ENCODE data around the gene CEBPA.
"Not testable (repeated sequence)": the region's sequence is repeated elsewhere in the genome, so short reads cannot be mapped to it uniquely, and the experiment has no call there.

CEBPA gene

DNA sequence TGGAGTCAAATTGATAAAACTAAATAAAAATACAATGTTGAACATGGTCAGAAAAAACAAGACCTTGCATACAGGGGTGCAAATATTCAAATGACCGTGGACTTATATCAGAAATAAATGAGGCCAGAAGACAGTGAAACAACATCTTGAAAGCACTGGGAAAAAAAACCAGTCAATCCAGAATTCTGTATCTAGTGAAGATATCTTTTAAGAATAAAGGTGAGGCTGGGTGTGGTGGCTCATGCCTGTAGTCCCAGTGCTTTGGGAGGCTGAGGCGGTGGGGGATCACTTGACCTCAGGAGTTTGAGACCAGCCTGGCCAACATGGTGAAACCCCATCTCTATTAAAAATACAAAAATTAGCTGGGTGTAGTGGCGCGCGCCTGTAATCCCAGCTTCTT lies 15.2 kb upstream of the CEBPA start:
- DNase-seq (ENCODE audit: low read depth), result no peak
- H3K4me3 ChIP-seq (ENCODE audit: control insufficient read depth, low read depth, low read length), result no peak overlapping the region
- TF ChIP-seq, protein P1, sequence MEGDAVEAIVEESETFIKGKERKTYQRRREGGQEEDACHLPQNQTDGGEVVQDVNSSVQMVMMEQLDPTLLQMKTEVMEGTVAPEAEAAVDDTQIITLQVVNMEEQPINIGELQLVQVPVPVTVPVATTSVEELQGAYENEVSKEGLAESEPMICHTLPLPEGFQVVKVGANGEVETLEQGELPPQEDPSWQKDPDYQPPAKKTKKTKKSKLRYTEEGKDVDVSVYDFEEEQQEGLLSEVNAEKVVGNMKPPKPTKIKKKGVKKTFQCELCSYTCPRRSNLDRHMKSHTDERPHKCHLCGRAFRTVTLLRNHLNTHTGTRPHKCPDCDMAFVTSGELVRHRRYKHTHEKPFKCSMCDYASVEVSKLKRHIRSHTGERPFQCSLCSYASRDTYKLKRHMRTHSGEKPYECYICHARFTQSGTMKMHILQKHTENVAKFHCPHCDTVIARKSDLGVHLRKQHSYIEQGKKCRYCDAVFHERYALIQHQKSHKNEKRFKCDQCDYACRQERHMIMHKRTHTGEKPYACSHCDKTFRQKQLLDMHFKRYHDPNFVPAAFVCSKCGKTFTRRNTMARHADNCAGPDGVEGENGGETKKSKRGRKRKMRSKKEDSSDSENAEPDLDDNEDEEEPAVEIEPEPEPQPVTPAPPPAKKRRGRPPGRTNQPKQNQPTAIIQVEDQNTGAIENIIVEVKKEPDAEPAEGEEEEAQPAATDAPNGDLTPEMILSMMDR (conservative IDR thresholded peaks at IDR 0.05; ENCODE audit: control insufficient read depth, insufficient read depth, low read depth, low read length), result no peak

DNA sequence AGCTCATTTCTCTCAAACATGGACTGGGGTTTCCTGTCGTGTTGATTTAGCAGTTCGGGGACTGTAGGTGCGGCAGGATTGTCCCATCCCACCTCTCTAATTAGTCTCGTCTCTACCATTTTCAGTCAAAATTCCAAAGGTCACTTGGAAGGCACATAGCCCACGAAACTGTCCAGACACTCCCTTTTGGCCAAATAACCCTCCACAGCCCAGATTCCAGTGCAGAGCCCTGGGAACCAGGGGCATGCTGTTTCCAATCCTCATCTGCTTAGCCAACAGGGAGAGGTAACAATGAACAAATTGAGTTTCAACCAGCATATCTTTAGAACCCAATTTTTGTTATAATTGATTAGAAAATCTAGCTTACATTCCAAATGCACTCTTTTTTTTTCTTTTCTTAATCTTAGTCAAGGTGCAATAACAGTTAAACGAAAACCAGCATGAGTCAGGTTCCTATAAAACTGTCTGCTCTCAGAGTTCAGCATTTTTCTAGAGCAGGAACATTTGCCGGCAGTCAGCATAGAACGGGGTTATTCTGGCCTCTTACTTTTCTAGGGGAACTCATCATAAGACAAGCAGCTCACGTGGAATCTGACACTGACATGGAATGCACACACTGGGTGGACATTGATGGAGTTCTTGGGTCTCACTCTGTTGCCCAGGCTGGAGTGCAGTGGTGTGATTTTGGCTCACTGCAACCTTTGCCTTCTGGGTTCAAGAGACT lies 14.4 kb upstream of the CEBPA start:
- H3K4me3 ChIP-seq (ENCODE audit: control insufficient read depth, low read depth, low read length), result no peak overlapping the region
- TF ChIP-seq, protein P1 (conservative IDR thresholded peaks at IDR 0.05; ENCODE audit: control insufficient read depth, insufficient read depth, low read depth, low read length), result no peak

DNA sequence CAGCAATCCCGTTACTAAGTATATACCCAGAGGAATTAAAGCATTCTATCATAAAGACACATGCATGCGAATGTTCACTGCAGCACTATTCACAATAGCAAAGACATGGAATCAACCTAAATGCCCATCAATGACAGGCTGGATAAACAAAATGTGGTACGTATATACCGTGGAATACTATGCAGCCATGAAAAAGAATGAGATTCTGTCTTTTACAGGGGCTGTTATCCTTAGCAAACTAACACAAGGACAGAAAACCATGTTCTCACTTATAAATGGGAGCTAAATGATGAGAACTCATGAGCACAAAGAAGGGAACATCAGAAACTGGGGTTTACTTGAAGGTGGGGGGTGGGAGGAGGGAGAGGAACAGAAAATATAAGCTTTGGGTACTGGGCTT lies 10.5 kb upstream of the CEBPA start:
- not testable (repeated sequence) for DNase-seq (ENCODE audit: low read depth); H3K4me3 ChIP-seq (ENCODE audit: control insufficient read depth, low read depth, low read length)

More for the DNA sequence above, 14.4 kb upstream of the CEBPA start:
- no peak for DNase-seq (ENCODE audit: low read depth)

DNA sequence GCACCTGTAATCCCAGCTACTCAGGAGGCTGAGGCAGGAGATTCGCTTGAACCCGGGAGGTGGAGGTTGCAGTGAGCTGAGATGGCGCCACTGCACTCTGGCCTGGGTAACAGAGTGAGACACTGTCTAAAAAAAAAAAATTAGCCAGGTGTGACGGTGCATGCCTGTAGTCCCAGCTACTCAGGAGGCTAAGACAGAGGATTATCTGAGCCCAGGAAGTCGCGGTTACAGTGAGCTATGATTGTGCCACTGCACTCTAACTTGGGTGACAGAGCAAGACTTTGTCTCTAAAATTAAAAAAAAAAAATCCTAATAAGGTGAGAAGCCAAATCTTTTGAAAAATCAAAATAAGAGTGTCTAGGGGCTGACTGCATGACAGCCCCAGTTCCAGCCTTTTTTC lies 9.7 kb upstream of the CEBPA start:
- H3K4me3 ChIP-seq (ENCODE audit: control insufficient read depth, low read depth, low read length), result no peak overlapping the region
- TF ChIP-seq, protein P1 (conservative IDR thresholded peaks at IDR 0.05; ENCODE audit: control insufficient read depth, insufficient read depth, low read depth, low read length), result no peak
- no peak for DNase-seq (ENCODE audit: low read depth)

DNA sequence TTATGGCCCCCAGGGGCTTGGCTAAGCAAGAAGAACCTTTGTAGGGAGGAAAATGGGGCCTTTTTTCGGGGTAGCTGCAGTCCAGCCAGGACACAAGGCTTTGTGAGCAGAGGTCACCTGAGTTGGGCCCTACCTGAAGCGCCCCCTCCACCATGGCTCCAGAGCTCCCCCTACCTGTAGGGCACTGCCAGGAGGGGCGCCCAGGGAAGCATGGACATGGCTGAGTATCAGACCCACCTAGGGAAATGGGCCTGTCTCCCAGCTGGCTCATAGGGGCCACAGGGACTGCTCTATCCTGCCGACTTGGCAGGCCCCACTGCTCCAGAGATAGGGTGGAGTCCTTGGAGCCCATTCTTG lies 9.0 kb upstream of the CEBPA start:
- no peak overlapping the region for H3K4me3 ChIP-seq (ENCODE audit: control insufficient read depth, low read depth, low read length)
- TF ChIP-seq, protein P1 (conservative IDR thresholded peaks at IDR 0.05; ENCODE audit: control insufficient read depth, insufficient read depth, low read depth, low read length), result peak; percentile 2
- no peak for DNase-seq (ENCODE audit: low read depth)

DNA sequence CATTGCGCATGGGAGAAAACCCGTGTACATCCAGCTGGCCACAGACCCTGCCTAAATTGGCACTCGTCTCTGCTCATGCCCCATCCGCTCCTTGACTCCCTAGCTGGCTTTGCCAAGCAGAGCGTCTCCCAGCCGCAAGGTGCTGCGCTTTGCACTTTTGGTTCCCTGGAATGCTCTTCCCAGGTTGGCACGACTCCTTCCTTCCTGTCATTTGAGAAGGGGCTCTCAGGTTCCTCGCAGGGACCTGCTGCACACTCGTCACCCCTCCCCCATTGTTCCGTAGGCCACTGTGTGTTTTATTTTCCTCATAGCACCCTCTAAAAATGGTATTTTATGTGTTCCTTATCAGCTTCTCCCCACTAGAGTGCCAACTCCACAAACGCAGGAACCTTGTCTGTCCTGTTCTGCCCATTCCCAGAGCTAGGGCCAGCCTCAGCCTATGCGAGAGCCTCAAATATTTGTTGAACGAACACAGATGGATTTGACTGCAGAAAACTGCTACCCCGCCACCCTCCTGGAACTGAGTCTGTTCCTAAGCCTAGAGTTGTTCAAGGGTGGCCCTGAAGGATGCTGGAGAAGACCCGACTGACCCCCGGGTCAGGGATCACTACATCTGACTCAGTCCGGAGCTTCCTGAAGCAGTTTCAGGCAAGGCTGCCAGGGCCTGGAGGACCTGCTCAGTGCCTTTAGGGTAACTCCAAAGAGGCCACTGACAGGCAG lies 8.4 kb upstream of the CEBPA start:
- TF ChIP-seq, protein P1 (conservative IDR thresholded peaks at IDR 0.05; ENCODE audit: control insufficient read depth, insufficient read depth, low read depth, low read length), result no peak
- no peak for DNase-seq (ENCODE audit: low read depth)
- no peak overlapping the region for H3K4me3 ChIP-seq (ENCODE audit: control insufficient read depth, low read depth, low read length)

DNA sequence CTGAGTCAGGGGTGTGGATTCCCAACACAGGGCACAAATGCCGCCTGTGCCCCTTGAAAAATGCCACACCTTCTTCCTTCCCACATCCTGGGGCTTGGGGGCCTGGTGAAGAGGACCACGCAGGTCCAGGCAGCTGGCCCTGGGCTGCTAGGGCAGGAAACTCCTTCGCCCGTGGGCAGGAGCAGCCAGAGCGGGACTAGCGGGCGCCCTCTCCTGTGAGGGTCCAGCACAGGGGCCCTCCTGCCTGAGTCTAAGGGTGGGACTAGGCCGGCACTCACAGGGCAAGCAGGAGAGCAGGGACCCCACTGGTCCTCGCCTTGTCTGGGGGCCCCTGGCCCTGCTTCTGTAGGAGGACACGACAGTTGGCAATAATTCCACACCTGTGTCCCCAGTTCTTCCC lies 7.5 kb upstream of the CEBPA start:
- no peak for DNase-seq (ENCODE audit: low read depth)
- H3K4me3 ChIP-seq (ENCODE audit: control insufficient read depth, low read depth, low read length), result no peak overlapping the region
- TF ChIP-seq, protein P1 (conservative IDR thresholded peaks at IDR 0.05; ENCODE audit: control insufficient read depth, insufficient read depth, low read depth, low read length), result no peak

All from fibroblast of mammary gland (primary cell).